ENCODE data around the gene KRTAP4-12. TPM values are rescaled to one million over a fixed set of nuclear protein-coding genes. Genes with fewer than 3 reads are reported as not detected.
A peak's percentile ranks its signal among the peaks of the same experiment; 100 is the strongest.
"Not testable (repeated sequence)": the region's sequence is repeated elsewhere in the genome, so short reads cannot be mapped to it uniquely, and the experiment has no call there.

The KRTAP4-12 gene
- total RNA-seq, 4 donors from 2014 or later: not detected

- Histone ChIP-seq H3K27ac (no peak overlapping the region), H3K36me3 (no peaks in the 10 kb centered on the region), H3K4me3 (no peak overlapping the region), H3K27me3 (no peaks in the 10 kb centered on the region), H3K4me1 (no peaks in the 10 kb centered on the region), H3K9me3 (no peaks in the 10 kb centered on the region)
- no peak for DNase-seq
- TF ChIP-seq CTCF (IDR thresholded peaks at IDR 0.05): no peak
- no peak for TF ChIP-seq POLR2A (IDR thresholded peaks at IDR 0.05)
Observed at GRCh38 chr17:41131979-41132378, 8.0 kb upstream of the KRTAP4-12 start.

GRCh38 chr17:41127371-41127770 is 3.4 kb upstream of the KRTAP4-12 start:
- Histone ChIP-seq H3K27me3 (no peaks in the 10 kb centered on the region), H3K36me3 (no peaks in the 10 kb centered on the region), H3K27ac (no peak overlapping the region), H3K9me3 (no peaks in the 10 kb centered on the region), H3K4me3 (no peak overlapping the region), H3K4me1 (no peaks in the 10 kb centered on the region)
- no peak for TF ChIP-seq CTCF (IDR thresholded peaks at IDR 0.05)
- no peak for TF ChIP-seq POLR2A (IDR thresholded peaks at IDR 0.05)
- no peak for DNase-seq

GRCh38 chr17:41126412-41126811 is 2.4 kb upstream of the KRTAP4-12 start:
- no peak overlapping the region for H3K4me3 ChIP-seq
- no peaks in the 10 kb centered on the region for H3K9me3 ChIP-seq
- H3K27me3 ChIP-seq: no peaks in the 10 kb centered on the region
- TF ChIP-seq POLR2A (IDR thresholded peaks at IDR 0.05): no peak
- TF ChIP-seq CTCF (IDR thresholded peaks at IDR 0.05): no peak
- no peaks in the 10 kb centered on the region for H3K36me3 ChIP-seq
- no peak overlapping the region for H3K27ac ChIP-seq
- no peaks in the 10 kb centered on the region for H3K4me1 ChIP-seq
- no peak for DNase-seq

GRCh38 chr17:41125064-41125463 is 1.1 kb upstream of the KRTAP4-12 start:
- H3K27ac ChIP-seq: no peak overlapping the region
- H3K4me1 ChIP-seq: no peaks in the 10 kb centered on the region
- no peak for TF ChIP-seq POLR2A (IDR thresholded peaks at IDR 0.05)

GRCh38 chr17:41123292-41123990 is 541 bp downstream of the KRTAP4-12 start:
- not testable (repeated sequence) for H3K4me3 ChIP-seq, H3K27me3 ChIP-seq, H3K36me3 ChIP-seq, H3K4me1 ChIP-seq, H3K27ac ChIP-seq, H3K9me3 ChIP-seq, DNase-seq

More at GRCh38 chr17:41125064-41125463, 1.1 kb upstream of the KRTAP4-12 start:
- H3K9me3 ChIP-seq: no peaks in the 10 kb centered on the region
- DNase-seq: no peak
- H3K4me3 ChIP-seq: no peak overlapping the region
- H3K27me3 ChIP-seq: no peaks in the 10 kb centered on the region
- no peaks in the 10 kb centered on the region for H3K36me3 ChIP-seq

GRCh38 chr17:41121742-41122141 is 2.2 kb downstream of the KRTAP4-12 start:
- H3K27ac ChIP-seq: no peak overlapping the region
- TF ChIP-seq POLR2A (IDR thresholded peaks at IDR 0.05): no peak
- no peak for TF ChIP-seq CTCF (IDR thresholded peaks at IDR 0.05)
- H3K9me3 ChIP-seq: no peaks in the 10 kb centered on the region
- no peaks in the 10 kb centered on the region for H3K4me1 ChIP-seq
- H3K27me3 ChIP-seq: no peaks in the 10 kb centered on the region
- H3K36me3 ChIP-seq: no peaks in the 10 kb centered on the region
- no peak overlapping the region for H3K4me3 ChIP-seq
- DNase-seq: no peak

GRCh38 chr17:41119696-41120690 is 4.0 kb downstream of the KRTAP4-12 start:
- not testable (repeated sequence) for H3K36me3 ChIP-seq, H3K27me3 ChIP-seq, H3K4me1 ChIP-seq, H3K9me3 ChIP-seq, H3K4me3 ChIP-seq, DNase-seq
- H3K27ac ChIP-seq: peak overlapping the region in 1 of 4 donors; percentile 46
